Mucosa of rectum (tissue), 2 donors: ENCODE data around the gene AGTPBP1.
"Not testable (repeated sequence)": the region's sequence is repeated elsewhere in the genome, so short reads cannot be mapped to it uniquely, and the experiment has no call there.

Experiments
- H3K27ac ChIP-seq, 2 donors: one replicate each; pipeline ENCODE4 v1.7.0; 2013; ENCODE audit warnings: inconsistent platforms in 2 of 2, low read depth in 2 of 2, low read length in 2 of 2
- H3K27me3 ChIP-seq, 2 donors: one replicate each; pipeline ENCODE4 v1.7.0; 2013; ENCODE audit warnings: low read length in 2 of 2; ENCODE audit not compliant: control insufficient read depth in 2 of 2, insufficient read depth in 2 of 2
- H3K36me3 ChIP-seq, 2 donors: one replicate each; pipeline ENCODE4 v1.7.0; 2013; ENCODE audit warnings: low read length in 2 of 2; ENCODE audit not compliant: control insufficient read depth in 2 of 2, insufficient read depth in 2 of 2
- H3K4me1 ChIP-seq, 2 donors: one replicate each; pipeline ENCODE4 v1.7.0; 2013; ENCODE audit warnings: low read length in 2 of 2, mild to moderate bottlenecking in 1 of 2; ENCODE audit not compliant: control insufficient read depth in 2 of 2, insufficient read depth in 2 of 2
- H3K4me3 ChIP-seq, 2 donors: one replicate each; pipeline ENCODE4 v1.7.0; 2013; ENCODE audit warnings: low read length in 2 of 2
- H3K9ac ChIP-seq, 2 donors: one replicate each; pipeline ENCODE4 v1.7.0; 2013; ENCODE audit warnings: low read length in 2 of 2, low read depth in 1 of 2, mild to moderate bottlenecking in 1 of 2
- H3K9me3 ChIP-seq, 2 donors: one replicate each; pipeline ENCODE4 v1.7.0; 2013; ENCODE audit warnings: low read length in 2 of 2; ENCODE audit not compliant: control insufficient read depth in 2 of 2
- donor health status: healthy.
- donor health status: Normal muscosa, but diverticular disease.

Gene AGTPBP1

GRCh38 chr9:85741875-85742596 is at the start of gene AGTPBP1:
AGTPBP1 (minus strand) TSS chr9:85741954; CDS start chr9:85712533, 29,421 bp downstream.
- H3K9me3 ChIP-seq: no peaks in the 10 kb centered on the region
- H3K9ac ChIP-seq: peak within 1 kb of the TSS; percentile 79 to 93
- peak within 1 kb of the TSS; percentile 85 to 86 for H3K27ac ChIP-seq
- H3K36me3 ChIP-seq: no peaks in the 10 kb centered on the region
- H3K4me3 ChIP-seq: peak within 1 kb of the TSS; percentile 88 to 90
- peaks cover 4 to 11% of the 10 kb centered on the region in 2 donors for H3K4me1 ChIP-seq
- no peaks in the 10 kb centered on the region for H3K27me3 ChIP-seq

- H3K27me3 ChIP-seq, H3K36me3 ChIP-seq, H3K27ac ChIP-seq, H3K9ac ChIP-seq, H3K4me1 ChIP-seq, H3K4me3 ChIP-seq, H3K9me3 ChIP-seq: not testable (repeated sequence)
Observed at GRCh38 chr9:85786116-85786515, 44.4 kb upstream of the AGTPBP1 start.

GRCh38 chr9:85773844-85774243 is 32.1 kb upstream of the AGTPBP1 start:
- H3K4me1 ChIP-seq, H3K9ac ChIP-seq, H3K36me3 ChIP-seq, H3K9me3 ChIP-seq, H3K4me3 ChIP-seq, H3K27ac ChIP-seq, H3K27me3 ChIP-seq: not testable (repeated sequence)

- H3K4me3 ChIP-seq, H3K9me3 ChIP-seq, H3K27ac ChIP-seq: not testable (repeated sequence)
Observed at GRCh38 chr9:85761802-85762201, 20.0 kb upstream of the AGTPBP1 start.

GRCh38 chr9:85757716-85758115 is 16.0 kb upstream of the AGTPBP1 start:
- not testable (repeated sequence) for H3K27me3 ChIP-seq, H3K36me3 ChIP-seq, H3K9me3 ChIP-seq, H3K4me3 ChIP-seq, H3K27ac ChIP-seq, H3K4me1 ChIP-seq, H3K9ac ChIP-seq

More at GRCh38 chr9:85761802-85762201, 20.0 kb upstream of the AGTPBP1 start:
- H3K9ac ChIP-seq, H3K36me3 ChIP-seq, H3K4me1 ChIP-seq, H3K27me3 ChIP-seq: not testable (repeated sequence)

- not testable (repeated sequence) for H3K4me1 ChIP-seq, H3K9me3 ChIP-seq, H3K9ac ChIP-seq, H3K36me3 ChIP-seq, H3K27me3 ChIP-seq, H3K27ac ChIP-seq, H3K4me3 ChIP-seq
Observed at GRCh38 chr9:85756216-85756615, 14.5 kb upstream of the AGTPBP1 start.

- no peaks in the 10 kb centered on the region for H3K9me3 ChIP-seq
- no peak overlapping the region for H3K4me3 ChIP-seq
- H3K36me3 ChIP-seq: no peaks in the 10 kb centered on the region
- peaks cover 0 to 8% of the 10 kb centered on the region in 2 donors for H3K4me1 ChIP-seq
- H3K27me3 ChIP-seq: no peaks in the 10 kb centered on the region
- H3K9ac ChIP-seq: no peak overlapping the region
- H3K27ac ChIP-seq: no peak overlapping the region
Observed at GRCh38 chr9:85746309-85746708, 4.6 kb upstream of the AGTPBP1 start.

GRCh38 chr9:85745203-85745602 is 3.4 kb upstream of the AGTPBP1 start:
- Histone ChIP-seq H3K36me3 (no peaks in the 10 kb centered on the region), H3K4me3 (no peak overlapping the region), H3K27ac (no peak overlapping the region), H3K27me3 (no peaks in the 10 kb centered on the region), H3K9me3 (no peaks in the 10 kb centered on the region), H3K9ac (no peak overlapping the region), H3K4me1 (peaks cover 4 to 11% of the 10 kb centered on the region in 2 donors)

GRCh38 chr9:85744480-85744879 is 2.7 kb upstream of the AGTPBP1 start:
- Histone ChIP-seq H3K4me1 (peaks cover 4 to 11% of the 10 kb centered on the region in 2 donors), H3K36me3 (no peaks in the 10 kb centered on the region), H3K27me3 (no peaks in the 10 kb centered on the region), H3K27ac (no peak overlapping the region), H3K9me3 (no peaks in the 10 kb centered on the region), H3K4me3 (no peak overlapping the region), H3K9ac (no peak overlapping the region)

- Histone ChIP-seq H3K27ac (no peak overlapping the region), H3K9ac (no peak overlapping the region), H3K9me3 (no peaks in the 10 kb centered on the region), H3K4me3 (peak overlapping the region; percentile 7 to 56), H3K36me3 (no peaks in the 10 kb centered on the region), H3K27me3 (no peaks in the 10 kb centered on the region), H3K4me1 (peaks cover 4 to 11% of the 10 kb centered on the region in 2 donors)
Observed at GRCh38 chr9:85743275-85744128, 1.7 kb upstream of the AGTPBP1 start.
